Mucosa of stomach (tissue), 1 donor: ENCODE results near the gene TTLL13.
"Not testable (repeated sequence)": the region's sequence is repeated elsewhere in the genome, so short reads cannot be mapped to it uniquely, and the experiment has no call there.

ENCODE experiments used
- H3K27me3 ChIP-seq: one replicate; pipeline ENCODE4 v1.7.0; 2013; ENCODE audit warnings: mild to moderate bottlenecking, low read length; ENCODE audit not compliant: control insufficient read depth, insufficient read depth
- H3K36me3 ChIP-seq: one replicate; pipeline ENCODE4 v1.7.0; 2013; ENCODE audit warnings: low read length; ENCODE audit not compliant: control insufficient read depth, insufficient read depth
- H3K4me1 ChIP-seq: one replicate; pipeline ENCODE4 v1.7.0; 2013; ENCODE audit warnings: mild to moderate bottlenecking, low read length; ENCODE audit not compliant: control insufficient read depth, insufficient read depth
- H3K4me3 ChIP-seq: one replicate; pipeline ENCODE4 v1.7.0; 2013; ENCODE audit warnings: low read length
- H3K9ac ChIP-seq: one replicate; pipeline ENCODE4 v1.7.0; 2013; ENCODE audit warnings: mild to moderate bottlenecking, low read length, moderate library complexity
- H3K9me3 ChIP-seq: one replicate; pipeline ENCODE4 v1.7.0; 2013; ENCODE audit warnings: mild to moderate bottlenecking, low read length, moderate library complexity; ENCODE audit not compliant: control insufficient read depth
- donor health status: Pancreatic carcinoma.

TTLL13 gene

DNA sequence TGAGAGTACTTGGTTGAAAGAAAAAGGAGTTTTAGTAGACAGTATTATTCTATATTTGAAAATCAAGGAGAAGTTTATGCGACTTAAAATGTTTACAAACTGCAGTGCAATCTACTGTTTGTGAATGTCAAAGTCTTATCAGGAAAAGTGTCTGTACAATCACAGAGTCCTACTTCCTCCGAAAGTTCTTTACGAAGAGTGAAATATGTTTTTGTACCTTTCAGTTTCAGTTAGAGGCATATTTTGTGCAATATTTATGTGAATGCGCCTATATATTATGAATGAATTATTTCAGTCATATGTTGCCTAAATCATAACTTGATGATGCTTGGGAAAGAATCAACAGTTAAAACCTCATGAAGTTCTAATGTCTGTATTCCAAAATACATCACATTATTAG, 47.7 kb downstream of the TTLL13 start:
- H3K36me3 ChIP-seq, result no peaks in the 10 kb centered on the region
- H3K9ac ChIP-seq, result no peak overlapping the region
- H3K27me3 ChIP-seq, result no peaks in the 10 kb centered on the region
- peaks cover 27% of the 10 kb centered on the region for H3K4me1 ChIP-seq
- H3K9me3 ChIP-seq, result no peaks in the 10 kb centered on the region
- H3K4me3 ChIP-seq, result no peak overlapping the region

GRCh38 chr15:90300541-90300940, 51.2 kb downstream of the TTLL13 start:
- H3K27me3 ChIP-seq, result no peaks in the 10 kb centered on the region
- H3K9ac ChIP-seq, result no peak overlapping the region
- no peaks in the 10 kb centered on the region for H3K36me3 ChIP-seq
- H3K4me3 ChIP-seq, result no peak overlapping the region
- H3K9me3 ChIP-seq, result no peaks in the 10 kb centered on the region
- peaks cover 9% of the 10 kb centered on the region for H3K4me1 ChIP-seq

- Histone ChIP-seq H3K4me1 (peaks cover 9% of the 10 kb centered on the region), H3K9ac (no peak overlapping the region), H3K36me3 (no peaks in the 10 kb centered on the region), H3K4me3 (no peak overlapping the region), H3K9me3 (no peaks in the 10 kb centered on the region), H3K27me3 (no peaks in the 10 kb centered on the region)
Observed at GRCh38 chr15:90300988-90301706, 51.8 kb downstream of the TTLL13 start.

DNA sequence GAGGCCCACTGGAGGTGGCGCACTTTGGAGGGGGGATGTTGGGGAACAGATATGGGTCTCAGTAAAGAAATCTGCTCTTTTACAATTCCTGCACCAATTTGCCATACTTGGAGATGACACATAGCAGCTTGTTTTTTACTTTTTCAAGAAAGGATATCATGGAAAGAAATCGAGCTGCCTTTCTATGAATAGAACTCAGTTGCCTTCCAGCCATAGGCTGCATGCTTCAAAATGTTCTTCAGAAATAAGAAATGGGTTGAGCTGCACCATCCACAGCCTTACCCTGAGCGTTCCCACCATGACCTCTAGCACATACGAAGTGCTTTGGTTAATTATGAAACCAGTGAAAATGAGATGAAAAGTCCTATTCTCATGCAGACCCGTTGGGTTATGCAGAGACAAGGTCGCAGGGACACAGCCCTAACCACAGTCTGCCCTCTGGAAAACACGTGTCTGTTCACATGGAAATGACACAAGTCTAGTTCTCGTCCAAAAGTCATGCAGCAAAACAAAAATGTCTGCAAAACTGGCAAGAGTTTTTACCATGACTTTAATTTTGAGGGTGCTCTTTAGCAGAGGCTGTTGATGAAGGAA, 52.4 kb downstream of the TTLL13 start:
- H3K9me3 ChIP-seq, result no peaks in the 10 kb centered on the region
- no peak overlapping the region for H3K4me3 ChIP-seq
- H3K4me1 ChIP-seq, result peaks cover 9% of the 10 kb centered on the region
- H3K36me3 ChIP-seq, result no peaks in the 10 kb centered on the region
- no peak overlapping the region for H3K9ac ChIP-seq
- no peaks in the 10 kb centered on the region for H3K27me3 ChIP-seq

- H3K9me3 ChIP-seq, H3K4me1 ChIP-seq, H3K27me3 ChIP-seq, H3K9ac ChIP-seq, H3K36me3 ChIP-seq, H3K4me3 ChIP-seq: not testable (repeated sequence)
Observed at GRCh38 chr15:90305355-90305754, 56.0 kb downstream of the TTLL13 start.

DNA sequence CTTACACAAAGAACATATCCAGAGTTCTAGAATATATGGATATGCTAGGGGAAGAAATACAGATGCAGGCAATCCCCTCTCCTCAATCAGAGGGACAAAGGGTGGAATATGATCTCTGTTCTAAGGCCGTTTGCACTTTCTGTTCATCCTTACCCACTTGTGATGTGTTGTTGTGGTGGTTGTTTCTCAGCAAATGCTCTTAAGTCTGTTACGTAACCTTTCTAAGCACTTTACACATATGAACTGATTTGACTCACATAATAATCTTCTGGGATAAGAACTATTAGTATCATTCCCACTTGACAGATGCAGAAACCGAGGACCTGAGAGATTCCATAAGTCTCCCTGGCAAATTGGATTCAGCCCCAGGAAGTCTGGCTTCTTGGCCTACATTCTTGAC, 56.6 kb downstream of the TTLL13 start:
- Histone ChIP-seq H3K4me3 (no peak overlapping the region), H3K9ac (no peak overlapping the region), H3K36me3 (no peaks in the 10 kb centered on the region), H3K27me3 (no peaks in the 10 kb centered on the region), H3K4me1 (peaks cover 7% of the 10 kb centered on the region), H3K9me3 (no peaks in the 10 kb centered on the region)

DNA sequence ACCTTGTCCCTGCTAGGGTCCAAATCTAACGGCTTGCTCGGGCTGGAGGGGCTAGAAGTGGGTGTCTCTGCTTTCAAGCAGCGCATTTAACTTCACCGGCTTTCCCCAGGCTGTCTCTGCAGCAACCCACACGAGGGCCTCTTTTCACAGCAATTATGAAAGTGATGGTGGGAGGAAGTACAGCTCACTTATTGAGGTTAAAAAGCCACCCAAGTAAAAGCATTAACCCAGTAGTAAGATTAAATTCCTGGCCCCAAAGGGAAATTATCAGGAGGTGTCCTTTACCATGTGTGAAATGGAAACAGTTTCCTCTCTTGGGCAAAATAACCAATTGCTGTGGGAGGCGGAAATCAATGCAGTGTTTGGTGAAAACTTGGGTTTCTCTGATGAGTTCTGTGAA, 57.2 kb downstream of the TTLL13 start:
- H3K4me1 ChIP-seq, result peaks cover 1% of the 10 kb centered on the region

DNA sequence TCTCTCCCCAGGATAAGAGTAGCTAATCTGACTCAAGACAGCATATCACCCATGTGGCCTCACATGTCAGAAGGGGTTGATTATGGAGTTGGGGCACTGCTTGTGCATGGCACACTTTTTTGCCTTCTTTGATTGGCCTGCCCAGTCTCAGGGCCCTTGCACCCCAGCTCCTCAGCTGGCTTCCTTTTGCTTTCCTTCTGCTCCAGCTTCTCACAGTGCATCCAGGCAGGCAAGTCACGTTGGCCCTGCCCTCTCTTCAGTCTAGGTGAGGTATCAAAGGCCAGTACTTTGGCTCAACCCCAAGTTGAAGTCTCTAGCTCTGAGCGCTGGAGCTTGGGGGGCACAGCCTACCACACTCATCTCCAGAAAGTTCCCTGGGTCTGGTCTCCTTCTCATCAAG, 58.3 kb downstream of the TTLL13 start:
- Histone ChIP-seq H3K9me3 (no peaks in the 10 kb centered on the region), H3K27me3 (no peaks in the 10 kb centered on the region), H3K9ac (no peak overlapping the region), H3K4me1 (no peaks in the 10 kb centered on the region), H3K4me3 (no peak overlapping the region), H3K36me3 (no peaks in the 10 kb centered on the region)

More for the DNA sequence above, 57.2 kb downstream of the TTLL13 start:
- Histone ChIP-seq H3K4me3 (no peak overlapping the region), H3K9me3 (no peaks in the 10 kb centered on the region), H3K27me3 (no peaks in the 10 kb centered on the region), H3K36me3 (no peaks in the 10 kb centered on the region), H3K9ac (no peak overlapping the region)

DNA sequence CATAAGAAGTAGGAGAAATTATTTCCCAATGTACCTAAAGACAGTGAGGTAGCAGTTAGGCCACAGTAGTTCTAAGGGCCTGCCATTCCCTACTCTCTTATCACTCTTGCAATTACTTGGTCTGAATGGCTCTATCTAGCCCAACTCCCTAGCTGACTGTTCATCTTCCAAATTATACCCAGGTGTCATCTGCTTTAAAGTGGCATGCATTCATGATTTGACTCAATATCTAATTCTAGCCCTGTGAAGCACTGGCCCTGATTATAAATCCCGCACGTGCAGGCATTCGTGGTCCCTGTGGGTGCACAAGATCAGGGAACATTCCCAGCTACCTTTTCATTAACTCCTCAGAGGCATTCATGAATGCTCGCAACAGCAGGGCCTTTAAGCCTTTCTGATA, 59.7 kb downstream of the TTLL13 start:
- Histone ChIP-seq H3K36me3 (no peaks in the 10 kb centered on the region), H3K27me3 (no peaks in the 10 kb centered on the region), H3K4me3 (no peak overlapping the region), H3K4me1 (no peaks in the 10 kb centered on the region), H3K9me3 (no peaks in the 10 kb centered on the region), H3K9ac (no peak overlapping the region)
